ENCODE measurements around the gene GABBR2.

GABBR2 gene

GRCh38 chr9:98491828-98492227 lies 216.9 kb downstream of the GABBR2 start:
- Histone ChIP-seq H3K4me2 (ENCODE audit: low read length) (no peak overlapping the region), H3K27me3 (ENCODE audit: control insufficient read depth, low read length) (peaks cover 4% of the 10 kb centered on the region), H3K27ac (ENCODE audit: low read depth, low read length) (no peak overlapping the region), H3K4me3 (ENCODE audit: low read length) (no peak overlapping the region), H4K20me1 (ENCODE audit: control insufficient read depth, insufficient read depth, low read depth, low read length) (no peaks in the 10 kb centered on the region), H3F3A (ENCODE audit: control insufficient read depth, insufficient read depth) (no peaks in the 10 kb centered on the region), H3K4me1 (ENCODE audit: control insufficient read depth, low read length) (no peaks in the 10 kb centered on the region), H3K79me2 (ENCODE audit: control insufficient read depth, low read length) (no peaks in the 10 kb centered on the region), H3K9me3 (ENCODE audit: control insufficient read depth, insufficient read depth, low read length) (no peaks in the 10 kb centered on the region), H3K36me3 (ENCODE audit: control insufficient read depth, low read length) (no peaks in the 10 kb centered on the region), H3K9me2 (replicated peaks; ENCODE audit: control insufficient read depth, low read length) (no peaks in the 10 kb centered on the region)
- TF ChIP-seq CTCF (IDR thresholded peaks at IDR 0.05; ENCODE audit: low read depth, low read length, poor library complexity, severe bottlenecking) (no peak), EZH2phosphoT487 (IDR thresholded peaks at IDR 0.05; ENCODE audit: borderline replicate concordance, low read length) (no peak)

GRCh38 chr9:98491231-98491651 lies 217.5 kb downstream of the GABBR2 start:
- Histone ChIP-seq H3K27me3 (ENCODE audit: control insufficient read depth, low read length) (peaks cover 4% of the 10 kb centered on the region), H3K4me2 (ENCODE audit: low read length) (no peak overlapping the region)

GRCh38 chr9:98488571-98489312 lies 220.0 kb downstream of the GABBR2 start:
- Histone ChIP-seq H3K4me1 (ENCODE audit: control insufficient read depth, low read length) (no peaks in the 10 kb centered on the region), H3K9me2 (replicated peaks; ENCODE audit: control insufficient read depth, low read length) (no peaks in the 10 kb centered on the region), H3K36me3 (ENCODE audit: control insufficient read depth, low read length) (no peaks in the 10 kb centered on the region), H3K9me3 (ENCODE audit: control insufficient read depth, insufficient read depth, low read length) (no peaks in the 10 kb centered on the region), H3K4me2 (ENCODE audit: low read length) (no peak overlapping the region), H3K79me2 (ENCODE audit: control insufficient read depth, low read length) (no peaks in the 10 kb centered on the region), H3K27me3 (ENCODE audit: control insufficient read depth, low read length) (peaks cover 4% of the 10 kb centered on the region), H3K4me3 (ENCODE audit: low read length) (no peak overlapping the region), H4K20me1 (ENCODE audit: control insufficient read depth, insufficient read depth, low read depth, low read length) (no peaks in the 10 kb centered on the region), H3K27ac (ENCODE audit: low read depth, low read length) (no peak overlapping the region), H3F3A (ENCODE audit: control insufficient read depth, insufficient read depth) (no peaks in the 10 kb centered on the region)
- no peak for TF ChIP-seq CTCF (IDR thresholded peaks at IDR 0.05; ENCODE audit: low read depth, low read length, poor library complexity, severe bottlenecking)
- TF ChIP-seq EZH2phosphoT487 (IDR thresholded peaks at IDR 0.05; ENCODE audit: borderline replicate concordance, low read length), result no peak

More at GRCh38 chr9:98491231-98491651, 217.5 kb downstream of the GABBR2 start:
- Histone ChIP-seq H3K27ac (ENCODE audit: low read depth, low read length) (no peak overlapping the region), H3K9me2 (replicated peaks; ENCODE audit: control insufficient read depth, low read length) (no peaks in the 10 kb centered on the region), H3K36me3 (ENCODE audit: control insufficient read depth, low read length) (no peaks in the 10 kb centered on the region), H3F3A (ENCODE audit: control insufficient read depth, insufficient read depth) (no peaks in the 10 kb centered on the region), H4K20me1 (ENCODE audit: control insufficient read depth, insufficient read depth, low read depth, low read length) (no peaks in the 10 kb centered on the region), H3K79me2 (ENCODE audit: control insufficient read depth, low read length) (no peaks in the 10 kb centered on the region), H3K4me3 (ENCODE audit: low read length) (no peak overlapping the region), H3K9me3 (ENCODE audit: control insufficient read depth, insufficient read depth, low read length) (no peaks in the 10 kb centered on the region), H3K4me1 (ENCODE audit: control insufficient read depth, low read length) (no peaks in the 10 kb centered on the region)
- TF ChIP-seq EZH2phosphoT487 (IDR thresholded peaks at IDR 0.05; ENCODE audit: borderline replicate concordance, low read length) (no peak), CTCF (IDR thresholded peaks at IDR 0.05; ENCODE audit: low read depth, low read length, poor library complexity, severe bottlenecking) (no peak)
